ENCODE results near the gene SNX20. TPM values are rescaled to one million over a fixed set of nuclear protein-coding genes. Genes with fewer than 3 reads are reported as not detected.

Gene SNX20
- total RNA-seq, 1 donor: 48.5 TPM

- DNase-seq (ENCODE audit: low read depth in 2 of 3, low spot score in 2 of 3): no peak
Observed at GRCh38 chr16:50664270-50664669, 16.8 kb downstream of the SNX20 start.

GRCh38 chr16:50662306-50662940 is 18.7 kb downstream of the SNX20 start:
- no peak for DNase-seq (ENCODE audit: low read depth in 2 of 3, low spot score in 2 of 3)

GRCh38 chr16:50659806-50660205 is 21.3 kb downstream of the SNX20 start:
- no peak for DNase-seq (ENCODE audit: low read depth in 2 of 3, low spot score in 2 of 3)

GRCh38 chr16:50657241-50657640 is 23.9 kb downstream of the SNX20 start:
- DNase-seq (ENCODE audit: low read depth in 2 of 3, low spot score in 2 of 3): no peak

- DNase-seq (ENCODE audit: low read depth in 2 of 3, low spot score in 2 of 3): no peak
Observed at GRCh38 chr16:50655558-50656055, 25.5 kb downstream of the SNX20 start.

- DNase-seq (ENCODE audit: low read depth in 2 of 3, low spot score in 2 of 3): no peak
Observed at GRCh38 chr16:50653633-50654519, 27.2 kb downstream of the SNX20 start.

GRCh38 chr16:50652836-50653425 is 28.2 kb downstream of the SNX20 start:
- DNase-seq (ENCODE audit: low read depth in 2 of 3, low spot score in 2 of 3): no peak

- DNase-seq (ENCODE audit: low read depth in 2 of 3, low spot score in 2 of 3): no peak
Observed at GRCh38 chr16:50651835-50652438, 29.2 kb downstream of the SNX20 start.

- no peak for DNase-seq (ENCODE audit: low read depth in 2 of 3, low spot score in 2 of 3)
Observed at GRCh38 chr16:50646345-50646744, 34.8 kb downstream of the SNX20 start.

- no peak for DNase-seq (ENCODE audit: low read depth in 2 of 3, low spot score in 2 of 3)
Observed at GRCh38 chr16:50645563-50646220, 35.4 kb downstream of the SNX20 start.

GRCh38 chr16:50644729-50645128 is 36.4 kb downstream of the SNX20 start:
- DNase-seq (ENCODE audit: low read depth in 2 of 3, low spot score in 2 of 3): peak in 2 of 3 donors; percentile 42 to 58

GRCh38 chr16:50644245-50644644 is 36.9 kb downstream of the SNX20 start:
- no peak for DNase-seq (ENCODE audit: low read depth in 2 of 3, low spot score in 2 of 3)

GRCh38 chr16:50643192-50643591 is 37.9 kb downstream of the SNX20 start:
- no peak for DNase-seq (ENCODE audit: low read depth in 2 of 3, low spot score in 2 of 3)

GRCh38 chr16:50642349-50642748 is 38.8 kb downstream of the SNX20 start:
- DNase-seq (ENCODE audit: low read depth in 2 of 3, low spot score in 2 of 3): no peak

GRCh38 chr16:50641818-50642187 is 39.3 kb downstream of the SNX20 start:
- DNase-seq (ENCODE audit: low read depth in 2 of 3, low spot score in 2 of 3): no peak

GRCh38 chr16:50640919-50641817 is 39.9 kb downstream of the SNX20 start:
- DNase-seq (ENCODE audit: low read depth in 2 of 3, low spot score in 2 of 3): no peak

GRCh38 chr16:50640391-50640790 is 40.7 kb downstream of the SNX20 start:
- no peak for DNase-seq (ENCODE audit: low read depth in 2 of 3, low spot score in 2 of 3)

GRCh38 chr16:50638816-50639670 is 42.1 kb downstream of the SNX20 start:
- DNase-seq (ENCODE audit: low read depth in 2 of 3, low spot score in 2 of 3): no peak

All from hematopoietic multipotent progenitor cell (in vitro differentiated cells).